Smooth muscle cell (in vitro differentiated cells): Measurements from ENCODE around the gene HNMT. TPM values are rescaled to one million over a fixed set of nuclear protein-coding genes. Genes with fewer than 3 reads are reported as not detected.
A peak's percentile ranks its signal among the peaks of the same experiment; 100 is the strongest.

ENCODE experiments used
- DNase-seq: peaks from one replicate; lab custom pipeline; 2025; ENCODE audit not compliant: unreplicated experiment; lab: John Stamatoyannopoulos, UW
- H2AFZ ChIP-seq: fragments of 200-600 bp; sonication (generic); 2 replicates; pipeline ENCODE4 v1.6.0; 2016; ENCODE audit warnings: antibody characterized with exemption, low read depth, mild to moderate bottlenecking
- H3F3A ChIP-seq: fragments of 200-600 bp; sonication (generic); 2 replicates; pipeline ENCODE4 v1.6.0; 2017; ENCODE audit warnings: antibody characterized with exemption, low read depth
- H3K27ac ChIP-seq: fragments of 200-600 bp; sonication (generic); 2 replicates; pipeline ENCODE4 v1.5.1; 2016; ENCODE audit warnings: low read depth, mild to moderate bottlenecking
- H3K27me3 ChIP-seq: fragments of 200-600 bp; sonication (generic); 2 replicates; pipeline ENCODE4 v1.6.1; 2016; ENCODE audit warnings: low read depth, mild to moderate bottlenecking
- H3K36me3 ChIP-seq: fragments of 200-600 bp; sonication (generic); 2 replicates; pipeline ENCODE4 v1.5.1; 2016; ENCODE audit warnings: low read depth
- H3K4me1 ChIP-seq: fragments of 200-600 bp; sonication (generic); 2 replicates; pipeline ENCODE4 v1.5.1; 2016; ENCODE audit warnings: low read depth
- H3K4me2 ChIP-seq: fragments of 200-600 bp; sonication (generic); 2 replicates; pipeline ENCODE4 v1.6.0; 2016; ENCODE audit warnings: mild to moderate bottlenecking
- H3K4me3 ChIP-seq: fragments of 200-600 bp; sonication (generic); 2 replicates; pipeline ENCODE4 v1.5.1; 2016; ENCODE audit warnings: mild to moderate bottlenecking
- H3K79me2 ChIP-seq: fragments of 200-600 bp; sonication (generic); 2 replicates; pipeline ENCODE4 v1.6.0; 2016; ENCODE audit warnings: low read depth, mild to moderate bottlenecking
- H3K9ac ChIP-seq: fragments of 200-600 bp; sonication (generic); 2 replicates; pipeline ENCODE4 v1.6.0; 2016; ENCODE audit warnings: low read depth
- H3K9me3 ChIP-seq: fragments of 200-600 bp; sonication (generic); replicated peaks from 2 replicates; pipeline ENCODE4 v1.5.1; 2016; ENCODE audit warnings: low read depth
- H4K20me1 ChIP-seq: fragments of 200-600 bp; sonication (generic); 2 replicates; pipeline ENCODE4 v1.6.0; 2016; ENCODE audit warnings: low read depth
- CTCF ChIP-seq: fragments of 200-600 bp; sonication (generic); IDR thresholded peaks from 2 replicates; pipeline ENCODE4 v1.5.1; 2017; ENCODE audit warnings: borderline replicate concordance, mild to moderate bottlenecking, antibody characterized with exemption; ENCODE audit not compliant: insufficient read depth, poor library complexity, severe bottlenecking
- WGBS: methylation state at CpG from one replicate; pipeline ENCODE4 v1.1.7; 2016; ENCODE audit warnings: low lambda C conversion rate; 5-methylcytosine and 5-hydroxymethylcytosine counted together
- polyA plus RNA-seq: library from polyadenylated mRNA; unstranded; fragments of >200 nt; fragmentation: Nextera tagmentation; extraction: Ambion mirVana; gene quantifications from 2 replicates; pipeline ENCODE4 v1.2.1, GENCODE V29; 2016
- total RNA-seq: library from RNA; depleted of rRNA; stranded (reverse); fragments of >200 nt; gene quantifications from 2 replicates; pipeline ENCODE4 v1.2.3, GENCODE V29; 2014

The HNMT gene
- total and polyA plus RNA-seq, 2 experiments from 2014 or later: 3.6 to 9.6 TPM

- no peak for TF ChIP-seq CTCF
- Histone ChIP-seq H3K36me3 (no peaks in the 10 kb centered on the region), H3K4me3 (peak overlapping the region; percentile 56), H3K27me3 (no peaks in the 10 kb centered on the region), H3K9me3 (no peaks in the 10 kb centered on the region), H3K4me1 (peaks cover 13% of the 10 kb centered on the region), H2AFZ (no peak overlapping the region), H3K9ac (no peak overlapping the region), H3K27ac (peak overlapping the region; percentile 11), H4K20me1 (no peaks in the 10 kb centered on the region), H3F3A (no peaks in the 10 kb centered on the region), H3K79me2 (no peaks in the 10 kb centered on the region), H3K4me2 (peak overlapping the region; percentile 75)
- 68% methylated on average over 3 of the region's 3 CpGs for WGBS
- no peak for DNase-seq
Measured at GRCh38 chr2:137966043-137966442, 1.8 kb downstream of the HNMT start.

- Histone ChIP-seq H3K27me3 (no peaks in the 10 kb centered on the region), H3K4me2 (no peak overlapping the region), H3K9ac (no peak overlapping the region), H2AFZ (no peak overlapping the region), H4K20me1 (no peaks in the 10 kb centered on the region), H3K36me3 (no peaks in the 10 kb centered on the region), H3K27ac (no peak overlapping the region), H3K4me1 (peaks cover 13% of the 10 kb centered on the region), H3K79me2 (no peaks in the 10 kb centered on the region), H3K9me3 (no peaks in the 10 kb centered on the region), H3F3A (no peaks in the 10 kb centered on the region), H3K4me3 (no peak overlapping the region)
- TF ChIP-seq CTCF: no peak
- DNase-seq: no peak
- WGBS: 97% methylated on average over 7 of the region's 7 CpGs
Measured at GRCh38 chr2:137967042-137967441, 2.8 kb downstream of the HNMT start.

- H3K4me3 ChIP-seq: no peak overlapping the region
- no peak overlapping the region for H3K4me2 ChIP-seq
- H3K36me3 ChIP-seq: no peaks in the 10 kb centered on the region
- H3K27ac ChIP-seq: no peak overlapping the region
- peaks cover 13% of the 10 kb centered on the region for H3K4me1 ChIP-seq
- DNase-seq: no peak
- no peak overlapping the region for H3K9ac ChIP-seq
- no peak overlapping the region for H2AFZ ChIP-seq
- H3K9me3 ChIP-seq: no peaks in the 10 kb centered on the region
- 96% methylated on average over 6 of the region's 6 CpGs for WGBS
- no peaks in the 10 kb centered on the region for H4K20me1 ChIP-seq
- no peaks in the 10 kb centered on the region for H3F3A ChIP-seq
- H3K27me3 ChIP-seq: no peaks in the 10 kb centered on the region
- peaks cover 3% of the 10 kb centered on the region for H3K79me2 ChIP-seq
- no peak for TF ChIP-seq CTCF
Measured at GRCh38 chr2:137968477-137969417, 4.5 kb downstream of the HNMT start.

- Histone ChIP-seq H3F3A (no peaks in the 10 kb centered on the region), H3K4me1 (peaks cover 13% of the 10 kb centered on the region), H3K27me3 (no peaks in the 10 kb centered on the region), H3K36me3 (no peaks in the 10 kb centered on the region), H3K9ac (no peak overlapping the region), H3K79me2 (peaks cover 3% of the 10 kb centered on the region), H3K9me3 (no peaks in the 10 kb centered on the region), H3K4me2 (no peak overlapping the region), H2AFZ (no peak overlapping the region), H3K4me3 (no peak overlapping the region), H3K27ac (no peak overlapping the region), H4K20me1 (no peaks in the 10 kb centered on the region)
- WGBS: 98% methylated on average over 1 of the region's 1 CpG
- no peak for TF ChIP-seq CTCF
- no peak for DNase-seq
Measured at GRCh38 chr2:137969418-137969765, 5.1 kb downstream of the HNMT start.
